ENCODE data around the gene IQCC. TPM values are rescaled to one million over a fixed set of nuclear protein-coding genes. Genes with fewer than 3 reads are reported as not detected.
A peak's percentile ranks its signal among the peaks of the same experiment; 100 is the strongest.

Gene IQCC
- total RNA-seq, 1 donor from 2014 or later, result 2.6 TPM

- no peak for FAIRE-seq
- H3K36me3 ChIP-seq (ENCODE audit: control insufficient read depth, insufficient read depth, low read length), result peaks cover 13% of the 10 kb centered on the region
- no peaks in the 10 kb centered on the region for H3K27me3 ChIP-seq (ENCODE audit: control insufficient read depth, insufficient read depth, low read length)
- TF ChIP-seq CTCF (IDR thresholded peaks at IDR 0.05; ENCODE audit: insufficient read depth, low read length, severe bottlenecking), result no peak
- no peak for DNase-seq (ENCODE audit: low read depth)
- no peak overlapping the region for H3K4me3 ChIP-seq (ENCODE audit: low read depth, low read length)
Observed at GRCh38 chr1:32216566-32216965, 11.1 kb downstream of the IQCC start.

- Histone ChIP-seq H3K36me3 (ENCODE audit: control insufficient read depth, insufficient read depth, low read length) (peaks cover 17% of the 10 kb centered on the region), H3K27me3 (ENCODE audit: control insufficient read depth, insufficient read depth, low read length) (no peaks in the 10 kb centered on the region), H3K4me3 (ENCODE audit: low read depth, low read length) (no peak overlapping the region)
- TF ChIP-seq CTCF (IDR thresholded peaks at IDR 0.05; ENCODE audit: insufficient read depth, low read length, severe bottlenecking), result no peak
- DNase-seq (ENCODE audit: low read depth) (no peak), FAIRE-seq (no peak)
Observed at GRCh38 chr1:32219022-32219421, 13.6 kb downstream of the IQCC start.

GRCh38 chr1:32220746-32221580 is 15.5 kb downstream of the IQCC start:
- TF ChIP-seq CTCF (IDR thresholded peaks at IDR 0.05; ENCODE audit: insufficient read depth, low read length, severe bottlenecking), result no peak
- H3K27me3 ChIP-seq (ENCODE audit: control insufficient read depth, insufficient read depth, low read length), result no peaks in the 10 kb centered on the region
- H3K4me3 ChIP-seq (ENCODE audit: low read depth, low read length), result peak overlapping the region; percentile 94
- peaks cover 14% of the 10 kb centered on the region for H3K36me3 ChIP-seq (ENCODE audit: control insufficient read depth, insufficient read depth, low read length)
- DNase-seq (ENCODE audit: low read depth) (no peak), FAIRE-seq (no peak)

- H3K4me3 ChIP-seq (ENCODE audit: low read depth, low read length), result peak overlapping the region; percentile 94
- TF ChIP-seq CTCF (IDR thresholded peaks at IDR 0.05; ENCODE audit: insufficient read depth, low read length, severe bottlenecking), result no peak
- H3K27me3 ChIP-seq (ENCODE audit: control insufficient read depth, insufficient read depth, low read length), result no peaks in the 10 kb centered on the region
- DNase-seq (ENCODE audit: low read depth), result no peak
- H3K36me3 ChIP-seq (ENCODE audit: control insufficient read depth, insufficient read depth, low read length), result peaks cover 17% of the 10 kb centered on the region
- no peak for FAIRE-seq
Observed at GRCh38 chr1:32221581-32221979, 16.1 kb downstream of the IQCC start.

- no peak for TF ChIP-seq CTCF (IDR thresholded peaks at IDR 0.05; ENCODE audit: insufficient read depth, low read length, severe bottlenecking)
- peak within 1 kb of the TSS; percentile 94 for H3K4me3 ChIP-seq (ENCODE audit: low read depth, low read length)
- DNase-seq (ENCODE audit: low read depth), result peak; percentile 85
- H3K27me3 ChIP-seq (ENCODE audit: control insufficient read depth, insufficient read depth, low read length), result no peaks in the 10 kb centered on the region
- FAIRE-seq, result no peak
- peaks cover 17% of the 10 kb centered on the region for H3K36me3 ChIP-seq (ENCODE audit: control insufficient read depth, insufficient read depth, low read length)
Observed at GRCh38 chr1:32221980-32222755, 16.7 kb downstream of the IQCC start, which contains the start of the genes EIF3I and TMEM234. EIF3I (plus strand) TSS chr1:32222407; CDS start chr1:32222442, 35 bp downstream. TMEM234 (minus strand) TSS chr1:32222353; CDS start chr1:32222322, 31 bp downstream.
